Activated naive CD4-positive, alpha-beta T cell treated with anti-CD3 and anti-CD28 coated beads, Interleukin-2, amount 50 U/mL, for 24 hours (primary cell): Measurements from ENCODE around the gene DCANP1.
A peak's percentile ranks its signal among the peaks of the same experiment; 100 is the strongest.

Experiments used
- H3K27ac Mint-ChIP-seq: one replicate; pipeline ENCODE4 v1.8.0; 2021; ENCODE audit warnings: mild to moderate bottlenecking, mixed read lengths
- H3K27me3 Mint-ChIP-seq: one replicate; pipeline ENCODE4 v1.8.0; 2021; ENCODE audit warnings: mixed read lengths
- H3K36me3 Mint-ChIP-seq: one replicate; pipeline ENCODE4 v1.8.0; 2021; ENCODE audit warnings: mixed read lengths
- H3K4me1 Mint-ChIP-seq: one replicate; pipeline ENCODE4 v1.8.0; 2021; ENCODE audit warnings: mixed read lengths
- H3K4me3 Mint-ChIP-seq: one replicate; pipeline ENCODE4 v1.8.0; 2021; ENCODE audit warnings: mild to moderate bottlenecking, mixed read lengths
- H3K9me3 Mint-ChIP-seq: one replicate; pipeline ENCODE4 v1.8.0; 2021; ENCODE audit warnings: mixed read lengths

DCANP1 gene

GRCh38 chr5:135429301-135430134 lies 17.6 kb downstream of the DCANP1 start:
- H3K4me1 Mint-ChIP-seq, result peaks cover 3% of the 10 kb centered on the region
- peaks cover 5% of the 10 kb centered on the region for H3K9me3 Mint-ChIP-seq
- no peak overlapping the region for H3K27ac Mint-ChIP-seq
- no peaks in the 10 kb centered on the region for H3K36me3 Mint-ChIP-seq
- H3K4me3 Mint-ChIP-seq, result no peak overlapping the region
- H3K27me3 Mint-ChIP-seq, result peaks cover 2% of the 10 kb centered on the region

- Mint-ChIP-seq H3K4me3 (no peak overlapping the region), H3K4me1 (peaks cover 3% of the 10 kb centered on the region), H3K36me3 (no peaks in the 10 kb centered on the region), H3K9me3 (peaks cover 5% of the 10 kb centered on the region), H3K27me3 (peaks cover 5% of the 10 kb centered on the region), H3K27ac (no peak overlapping the region)
These were observed 18.6 kb downstream of the DCANP1 start for GRCh38 chr5:135428586-135428985.

DNA sequence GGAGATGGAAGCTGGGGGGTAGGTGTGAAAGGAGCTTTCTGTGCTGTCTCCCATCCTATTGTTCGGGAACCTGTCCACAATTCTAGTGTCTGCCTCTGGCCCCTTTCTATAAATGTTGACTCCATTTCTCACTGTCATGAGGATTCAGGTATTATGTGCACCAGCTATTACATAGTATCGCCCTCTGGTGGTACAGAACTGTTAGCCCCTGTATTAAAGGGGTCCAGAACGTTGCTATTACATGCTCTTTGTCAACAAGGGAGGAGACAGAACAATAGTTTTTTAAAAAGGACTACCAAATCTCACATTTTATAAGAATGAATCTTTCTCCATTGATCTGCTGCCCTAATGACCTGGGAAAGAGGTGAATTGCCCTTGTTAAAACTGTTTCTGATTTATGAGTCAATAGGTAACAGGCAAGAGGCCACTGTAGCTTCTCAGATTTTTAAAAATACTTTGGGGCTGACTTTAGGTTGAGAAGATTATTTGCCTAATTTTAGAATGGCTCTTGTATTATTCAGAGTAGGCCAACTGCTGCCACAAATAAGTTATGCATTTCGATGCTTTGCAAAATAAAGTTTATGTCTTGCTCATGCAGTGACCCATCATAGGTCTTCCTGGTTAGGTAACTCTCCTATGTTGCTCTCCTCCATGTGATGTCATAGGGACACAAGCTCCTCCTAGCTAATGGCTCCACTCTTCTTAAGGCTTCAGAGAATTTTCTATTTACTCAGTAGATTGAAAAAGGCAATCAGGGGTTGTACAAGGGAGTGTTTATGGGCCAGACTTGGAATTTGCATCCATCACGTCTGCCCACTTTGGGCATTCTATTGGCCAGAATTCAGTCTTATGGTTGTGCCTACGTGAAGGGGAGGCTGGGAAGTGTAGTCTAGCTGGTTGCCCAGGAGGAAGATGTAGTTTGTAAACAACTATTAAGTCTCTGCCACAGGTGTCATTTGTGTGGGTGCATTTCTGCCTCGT lies 20.8 kb downstream of the DCANP1 start:
- Mint-ChIP-seq H3K9me3 (peaks cover 5% of the 10 kb centered on the region), H3K4me3 (no peak overlapping the region), H3K4me1 (peaks cover 3% of the 10 kb centered on the region), H3K27ac (no peak overlapping the region), H3K36me3 (no peaks in the 10 kb centered on the region), H3K27me3 (peaks cover 9% of the 10 kb centered on the region)

DNA sequence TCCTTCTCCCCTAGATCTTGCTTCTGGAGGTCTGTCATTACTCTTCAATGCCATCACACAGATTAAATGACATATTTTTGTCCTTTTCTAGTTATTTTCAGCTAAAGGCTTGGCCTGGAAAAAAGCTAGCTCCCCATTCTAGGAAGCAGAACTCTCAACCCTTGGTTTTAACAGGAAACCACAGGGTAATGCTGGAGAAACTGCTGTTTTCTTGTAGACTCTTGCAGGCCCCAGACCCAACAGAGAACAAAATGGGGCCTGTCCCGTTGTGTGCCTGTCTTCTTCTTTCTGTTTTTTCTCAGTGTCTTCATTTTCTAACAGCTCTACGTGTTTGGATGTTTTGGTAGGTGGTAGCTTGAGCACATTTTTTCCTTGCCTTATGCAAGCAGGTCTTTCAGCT lies 21.5 kb downstream of the DCANP1 start:
- H3K4me1 Mint-ChIP-seq, result peaks cover 3% of the 10 kb centered on the region
- H3K9me3 Mint-ChIP-seq, result peaks cover 5% of the 10 kb centered on the region
- no peak overlapping the region for H3K27ac Mint-ChIP-seq
- peaks cover 12% of the 10 kb centered on the region for H3K27me3 Mint-ChIP-seq
- H3K4me3 Mint-ChIP-seq, result no peak overlapping the region
- no peaks in the 10 kb centered on the region for H3K36me3 Mint-ChIP-seq

DNA sequence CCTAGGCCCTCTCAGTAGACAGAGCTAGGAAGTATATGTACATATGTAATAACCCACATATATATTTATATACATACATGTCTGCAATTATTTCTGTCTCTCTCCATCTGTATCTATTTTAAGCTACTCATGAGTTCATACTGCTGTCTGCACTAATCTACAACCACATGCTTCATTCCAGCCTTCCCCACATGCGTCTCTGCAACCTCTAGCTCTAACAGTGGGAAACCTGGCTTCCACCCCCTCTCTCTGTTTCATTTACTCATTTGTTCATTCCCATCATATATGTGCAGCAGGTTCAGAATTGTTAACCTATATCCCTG lies 23.3 kb downstream of the DCANP1 start:
- peaks cover 20% of the 10 kb centered on the region for H3K27me3 Mint-ChIP-seq
- H3K9me3 Mint-ChIP-seq, result peaks cover 12% of the 10 kb centered on the region
- no peak overlapping the region for H3K27ac Mint-ChIP-seq
- no peak overlapping the region for H3K4me3 Mint-ChIP-seq
- H3K36me3 Mint-ChIP-seq, result peaks cover 7% of the 10 kb centered on the region
- H3K4me1 Mint-ChIP-seq, result peaks cover 3% of the 10 kb centered on the region

- Mint-ChIP-seq H3K27ac (no peak overlapping the region), H3K36me3 (peaks cover 7% of the 10 kb centered on the region), H3K4me3 (no peak overlapping the region), H3K9me3 (peaks cover 9% of the 10 kb centered on the region), H3K27me3 (peaks cover 23% of the 10 kb centered on the region), H3K4me1 (peaks cover 3% of the 10 kb centered on the region)
These were observed 23.9 kb downstream of the DCANP1 start for GRCh38 chr5:135423146-135423845.

GRCh38 chr5:135422419-135422818 lies 24.7 kb downstream of the DCANP1 start:
- H3K27me3 Mint-ChIP-seq, result peaks cover 24% of the 10 kb centered on the region
- H3K27ac Mint-ChIP-seq, result no peak overlapping the region
- peaks cover 9% of the 10 kb centered on the region for H3K9me3 Mint-ChIP-seq
- no peak overlapping the region for H3K4me3 Mint-ChIP-seq
- H3K36me3 Mint-ChIP-seq, result peaks cover 7% of the 10 kb centered on the region
- H3K4me1 Mint-ChIP-seq, result peaks cover 3% of the 10 kb centered on the region

DNA sequence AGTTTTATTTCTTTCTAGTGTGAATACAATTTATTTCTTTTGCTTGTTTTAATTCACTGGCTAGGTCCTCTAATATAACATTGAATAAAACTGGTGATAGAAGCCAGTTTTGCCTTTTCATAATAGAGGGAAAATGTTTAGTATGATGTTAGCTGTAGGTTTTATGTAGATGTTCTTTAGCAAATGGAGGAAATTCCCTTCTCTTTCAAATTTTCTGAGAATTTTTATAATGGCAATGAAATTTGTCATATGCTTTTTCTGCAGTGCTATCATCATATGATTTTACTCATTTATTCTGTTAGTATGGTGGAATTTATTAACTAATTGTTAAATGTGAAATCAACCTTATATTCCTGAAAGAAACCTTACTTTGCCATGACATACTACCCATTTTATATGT lies 30.1 kb downstream of the DCANP1 start:
- Mint-ChIP-seq H3K27me3 (peaks cover 21% of the 10 kb centered on the region), H3K4me1 (no peaks in the 10 kb centered on the region), H3K9me3 (peaks cover 9% of the 10 kb centered on the region), H3K27ac (no peak overlapping the region), H3K4me3 (no peak overlapping the region), H3K36me3 (peaks cover 7% of the 10 kb centered on the region)

DNA sequence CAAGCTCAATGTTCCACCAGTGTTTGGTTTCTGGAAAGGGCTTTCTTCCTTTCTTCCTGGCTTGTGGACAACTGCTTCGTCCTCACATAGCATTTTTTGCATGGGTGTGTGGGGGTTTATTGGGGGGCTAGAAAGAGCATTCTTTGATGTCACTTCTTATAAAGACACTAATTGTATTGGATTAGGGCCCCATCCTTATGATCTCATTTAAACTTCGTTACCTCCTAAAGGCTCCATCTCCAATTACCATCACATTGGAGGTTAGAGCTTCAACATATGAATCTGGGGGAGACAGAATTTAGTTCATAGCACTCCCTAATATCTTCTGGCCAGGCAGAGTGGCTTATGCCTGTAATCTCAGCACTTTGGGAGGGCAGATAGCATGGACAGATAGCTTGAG lies 42.1 kb downstream of the DCANP1 start:
- peaks cover 4% of the 10 kb centered on the region for H3K9me3 Mint-ChIP-seq
- H3K27me3 Mint-ChIP-seq, result peaks cover 2% of the 10 kb centered on the region
- H3K4me1 Mint-ChIP-seq, result peaks cover 6% of the 10 kb centered on the region
- H3K36me3 Mint-ChIP-seq, result peaks cover 2% of the 10 kb centered on the region
- no peak overlapping the region for H3K27ac Mint-ChIP-seq
- no peak overlapping the region for H3K4me3 Mint-ChIP-seq

- H3K27ac Mint-ChIP-seq, result no peak overlapping the region
- H3K4me1 Mint-ChIP-seq, result peaks cover 25% of the 10 kb centered on the region
- peaks cover 2% of the 10 kb centered on the region for H3K27me3 Mint-ChIP-seq
- no peaks in the 10 kb centered on the region for H3K36me3 Mint-ChIP-seq
- H3K9me3 Mint-ChIP-seq, result peaks cover 4% of the 10 kb centered on the region
- no peak overlapping the region for H3K4me3 Mint-ChIP-seq
These were observed 45.1 kb downstream of the DCANP1 start for GRCh38 chr5:135402031-135402430.

- Mint-ChIP-seq H3K4me3 (peak overlapping the region; percentile 24), H3K4me1 (peaks cover 36% of the 10 kb centered on the region), H3K27ac (peak overlapping the region; percentile 85), H3K36me3 (no peaks in the 10 kb centered on the region), H3K9me3 (peaks cover 4% of the 10 kb centered on the region), H3K27me3 (peaks cover 2% of the 10 kb centered on the region)
These were observed 46.3 kb downstream of the DCANP1 start for GRCh38 chr5:135400866-135401265.

DNA sequence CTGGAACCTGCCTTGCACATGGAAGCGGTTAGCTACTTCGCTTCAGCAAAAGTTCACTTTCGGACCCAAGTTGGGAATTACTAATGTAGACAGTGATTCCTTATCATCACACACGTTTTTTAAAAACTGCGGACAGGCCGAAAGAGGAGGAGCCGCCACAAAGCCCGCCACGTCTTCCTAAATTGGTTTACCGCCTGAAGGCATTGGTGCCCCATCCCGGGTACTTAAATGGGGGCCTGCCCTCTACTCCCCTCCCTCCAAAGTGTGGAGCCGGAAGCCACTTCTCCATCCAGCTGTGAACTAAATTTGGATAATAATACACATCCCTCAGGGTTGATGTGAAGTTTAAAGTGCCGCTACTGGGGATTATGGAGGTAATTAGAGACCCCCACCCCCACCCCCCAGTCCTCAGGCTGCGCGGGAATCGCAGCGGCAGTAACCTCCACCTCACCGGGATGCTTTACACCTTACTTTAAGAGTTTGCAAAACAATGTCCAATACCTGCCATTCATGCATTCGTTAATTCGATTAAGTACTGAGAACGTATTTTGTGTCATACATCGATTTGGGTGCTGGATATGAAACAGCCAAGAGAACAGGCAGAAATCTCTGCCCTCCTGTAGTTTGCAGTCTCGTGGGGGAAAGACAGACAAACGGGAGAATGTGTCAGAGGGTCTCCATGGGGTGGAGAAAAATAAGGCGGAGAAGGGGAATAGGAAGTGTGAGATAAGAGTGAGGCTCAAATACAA lies 47.2 kb downstream of the DCANP1 start:
- no peaks in the 10 kb centered on the region for H3K36me3 Mint-ChIP-seq
- peaks cover under 1% of the 10 kb centered on the region for H3K27me3 Mint-ChIP-seq
- H3K4me1 Mint-ChIP-seq, result peaks cover 45% of the 10 kb centered on the region
- H3K27ac Mint-ChIP-seq, result peak overlapping the region; percentile 94
- H3K9me3 Mint-ChIP-seq, result peaks cover under 1% of the 10 kb centered on the region
- peak overlapping the region; percentile 91 for H3K4me3 Mint-ChIP-seq

DNA sequence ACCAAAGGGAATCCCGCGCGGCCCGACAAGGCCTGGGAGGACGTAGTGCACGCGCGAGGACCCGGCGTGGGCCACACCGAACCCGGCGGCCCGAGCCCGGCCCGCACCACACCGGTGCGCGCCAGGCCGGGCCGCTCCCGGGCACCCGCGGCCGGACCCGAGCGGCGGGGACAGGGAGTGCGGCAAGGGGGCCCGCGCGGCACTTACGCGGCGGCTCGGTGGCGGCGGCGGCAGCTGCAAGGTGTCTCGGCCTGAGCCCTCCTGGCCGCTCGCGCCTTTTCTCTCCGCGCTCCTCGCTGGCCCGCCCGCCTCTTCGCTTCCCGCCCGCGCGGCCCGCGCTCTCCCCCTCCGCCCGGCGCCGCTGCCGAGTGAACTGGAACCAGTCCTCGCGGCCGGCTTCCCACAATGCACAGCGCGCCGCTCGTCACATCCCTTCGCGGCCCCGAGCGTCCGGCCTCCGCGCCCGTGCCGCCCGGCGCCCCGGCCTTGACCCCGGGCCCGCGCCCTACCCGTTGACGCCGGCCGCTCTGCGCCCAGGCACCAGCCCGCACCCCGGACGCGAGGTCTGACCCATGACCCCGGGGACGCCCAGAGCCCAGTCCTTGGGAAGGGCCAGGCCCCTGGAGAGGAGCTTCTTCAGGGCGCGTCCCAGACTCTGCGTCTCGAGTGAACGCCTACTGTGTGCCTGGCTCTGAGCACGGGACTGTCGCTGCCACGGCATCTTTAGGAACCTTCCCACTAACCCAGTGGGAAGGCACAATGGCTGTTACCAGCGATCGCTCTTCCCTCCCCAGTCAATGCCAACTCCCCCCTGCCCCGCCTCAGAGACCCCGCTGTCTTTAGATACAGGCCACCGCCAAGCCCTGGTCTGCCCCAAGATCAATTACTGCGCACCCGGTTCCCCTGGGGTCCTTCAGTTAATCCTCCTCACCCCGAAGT lies 48.0 kb downstream of the DCANP1 start, which contains the start of gene MACROH2A1:
Gene MACROH2A1 (minus strand): TSS at position 377 of the 939 bp plus-strand sequence. CDS start 10,138 bp downstream, outside the sequence.
- Mint-ChIP-seq H3K27me3 (no peaks in the 10 kb centered on the region), H3K4me3 (peak within 1 kb of the TSS; percentile 91), H3K4me1 (peaks cover 53% of the 10 kb centered on the region)

More for the DNA sequence above, 48.0 kb downstream of the DCANP1 start, which contains the start of gene MACROH2A1:
- H3K9me3 Mint-ChIP-seq, result no peaks in the 10 kb centered on the region
- peak within 1 kb of the TSS; percentile 94 for H3K27ac Mint-ChIP-seq
- H3K36me3 Mint-ChIP-seq, result no peaks in the 10 kb centered on the region
